SHP77 treated with DMSO at 0.1 percent for 48 hours (cell line): Measurements from ENCODE around the gene BRAT1.

Experiments
- DNase-seq: peaks from one replicate; lab custom pipeline; 2025; lab: John Stamatoyannopoulos, UW

BRAT1 gene

GRCh38 chr7:2559283-2559950 is 4.1 kb upstream of the BRAT1 start:
- DNase-seq: no peak

- DNase-seq: peak; percentile 90
Observed at GRCh38 chr7:2558629-2559282, 3.4 kb upstream of the BRAT1 start, which contains the start of gene IQCE. Gene IQCE, plus strand, starts transcription at chr7:2558979. Its CDS starts 203 bp downstream, at chr7:2559182.

DNA sequence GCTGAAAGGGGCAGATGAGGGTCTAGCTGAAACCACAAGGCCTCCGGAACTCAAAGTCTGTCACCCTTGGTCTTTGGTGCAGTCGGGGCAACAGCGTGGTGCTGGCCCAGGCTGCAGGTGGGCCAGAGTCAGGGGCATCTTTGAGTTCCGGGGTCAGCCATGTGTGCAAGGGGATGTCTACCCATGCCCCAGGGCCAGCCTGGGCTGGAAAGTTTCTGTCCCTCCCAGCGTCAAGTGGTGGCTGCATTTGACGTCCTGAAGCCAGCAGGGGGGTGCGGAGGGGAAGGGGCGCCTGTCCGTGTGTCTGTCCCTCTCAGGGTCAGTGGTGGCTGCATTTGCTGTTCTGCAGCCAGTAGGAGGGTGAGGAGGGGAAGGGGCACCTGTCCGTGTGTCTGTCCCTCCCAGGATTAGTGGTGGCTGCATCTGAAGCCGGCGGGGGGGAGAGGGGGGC is 638 bp downstream of the BRAT1 start:
- no peak for DNase-seq

DNA sequence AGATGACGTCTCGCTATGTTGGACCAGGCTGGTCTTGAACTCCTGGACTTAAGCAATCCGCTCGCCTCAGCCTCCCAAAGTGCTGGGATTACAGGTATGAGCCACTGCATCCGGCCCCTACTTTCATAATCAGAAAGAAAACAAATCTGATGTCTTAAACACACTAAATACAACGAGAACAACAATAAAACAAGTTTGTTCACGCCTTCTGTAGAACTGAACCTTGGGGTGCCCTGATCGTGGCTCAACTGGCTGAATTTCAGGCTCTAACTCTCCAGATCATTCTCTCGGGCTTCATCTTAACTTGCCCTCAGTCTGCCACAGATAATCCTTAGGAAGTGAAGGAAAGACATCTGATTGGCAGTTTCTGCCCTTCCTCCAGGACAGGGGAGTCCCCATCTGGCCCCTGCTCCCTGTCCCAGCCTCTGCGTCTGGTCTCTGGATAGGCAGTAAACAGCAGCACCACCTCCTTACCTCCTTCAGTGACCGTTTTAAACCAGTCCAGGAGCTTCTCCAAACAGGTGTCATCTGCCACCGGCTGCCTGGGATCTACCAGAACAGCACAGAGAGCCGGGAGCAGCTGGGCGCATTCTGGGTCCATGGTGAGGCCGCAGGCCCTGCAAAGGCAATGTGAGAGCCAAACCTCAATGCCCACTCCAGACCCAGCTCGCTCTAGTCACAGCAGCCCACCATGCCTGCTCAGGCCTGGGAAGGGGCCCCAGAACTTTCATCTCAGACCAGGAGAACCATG is 1.3 kb downstream of the BRAT1 start:
- DNase-seq: peak; percentile 40

DNA sequence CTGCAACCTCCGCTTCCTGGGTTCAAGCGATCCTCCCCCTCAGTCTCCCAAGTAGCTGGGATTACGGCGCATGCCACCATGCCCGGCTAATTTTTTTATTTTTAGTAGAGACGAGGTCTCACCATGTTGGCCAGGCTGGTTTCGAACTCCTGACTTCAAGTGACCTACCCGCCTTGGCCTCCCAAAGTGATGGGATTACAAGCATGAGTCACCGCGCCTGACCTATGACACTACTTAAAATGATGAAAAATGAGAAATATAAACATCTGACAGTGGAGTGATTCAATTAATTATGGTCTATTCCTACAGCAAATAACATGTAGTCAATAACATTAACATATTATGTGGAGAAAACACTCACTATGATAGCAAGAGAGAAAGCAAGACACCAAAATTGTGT is 2.2 kb downstream of the BRAT1 start:
- DNase-seq: no peak

DNA sequence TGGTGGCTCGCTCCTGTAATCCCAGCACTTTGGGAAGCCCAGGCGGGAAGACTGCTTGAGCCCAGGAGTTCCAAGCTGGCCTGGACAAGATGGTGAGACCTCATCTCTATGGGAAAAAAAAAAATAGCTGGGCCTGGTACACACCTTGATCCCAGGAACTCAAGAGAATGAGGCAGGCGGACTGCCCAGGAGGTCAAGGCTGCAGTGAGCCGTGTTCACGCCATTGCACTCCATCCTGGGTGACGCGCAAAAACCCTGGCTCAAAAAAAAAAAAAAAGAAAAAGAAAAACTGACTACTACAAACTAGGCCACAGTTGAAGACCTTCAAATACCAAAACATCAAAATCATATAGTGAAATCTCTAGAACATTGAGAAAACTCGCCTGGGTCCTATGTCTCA is 3.9 kb downstream of the BRAT1 start:
- no peak for DNase-seq

DNA sequence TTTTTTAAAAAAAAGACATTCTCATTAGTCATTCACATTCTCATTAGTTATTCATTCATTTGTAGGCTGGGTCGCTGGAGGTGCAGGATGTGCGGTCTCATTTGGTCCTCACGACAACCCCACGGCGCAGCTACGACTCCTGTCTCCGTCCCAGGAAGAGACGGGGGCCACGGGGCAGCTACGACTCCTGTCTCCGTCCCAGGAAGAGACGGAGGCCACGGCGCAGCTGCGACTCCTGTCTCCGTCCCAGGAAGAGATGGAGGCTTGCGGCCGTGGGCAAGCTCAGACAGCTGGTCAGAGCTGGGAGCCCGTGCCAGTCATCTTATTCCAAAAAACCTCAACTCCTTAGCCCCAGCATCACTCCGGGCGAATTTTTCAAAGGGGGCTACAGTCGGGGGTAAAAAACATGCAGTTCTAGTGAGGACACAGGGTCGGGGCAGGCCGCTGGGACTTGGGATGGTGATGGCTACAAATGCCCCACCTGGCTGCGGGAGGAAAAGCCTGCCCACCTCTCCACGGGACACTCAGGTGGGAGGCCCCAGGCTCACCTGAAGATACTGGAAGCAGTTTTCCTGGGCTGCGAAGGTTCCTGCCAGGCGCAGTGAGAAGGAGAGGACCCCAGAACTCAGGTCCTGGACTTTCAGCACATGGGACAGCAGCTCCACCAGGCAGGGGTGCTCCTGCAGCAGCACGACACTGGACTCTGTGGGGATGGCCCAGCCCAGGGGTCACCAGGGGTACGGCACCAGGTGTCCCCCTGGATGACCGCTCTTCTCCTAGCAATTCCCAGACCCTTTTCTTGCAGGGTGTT is 8.3 kb downstream of the BRAT1 start:
- DNase-seq: no peak

DNA sequence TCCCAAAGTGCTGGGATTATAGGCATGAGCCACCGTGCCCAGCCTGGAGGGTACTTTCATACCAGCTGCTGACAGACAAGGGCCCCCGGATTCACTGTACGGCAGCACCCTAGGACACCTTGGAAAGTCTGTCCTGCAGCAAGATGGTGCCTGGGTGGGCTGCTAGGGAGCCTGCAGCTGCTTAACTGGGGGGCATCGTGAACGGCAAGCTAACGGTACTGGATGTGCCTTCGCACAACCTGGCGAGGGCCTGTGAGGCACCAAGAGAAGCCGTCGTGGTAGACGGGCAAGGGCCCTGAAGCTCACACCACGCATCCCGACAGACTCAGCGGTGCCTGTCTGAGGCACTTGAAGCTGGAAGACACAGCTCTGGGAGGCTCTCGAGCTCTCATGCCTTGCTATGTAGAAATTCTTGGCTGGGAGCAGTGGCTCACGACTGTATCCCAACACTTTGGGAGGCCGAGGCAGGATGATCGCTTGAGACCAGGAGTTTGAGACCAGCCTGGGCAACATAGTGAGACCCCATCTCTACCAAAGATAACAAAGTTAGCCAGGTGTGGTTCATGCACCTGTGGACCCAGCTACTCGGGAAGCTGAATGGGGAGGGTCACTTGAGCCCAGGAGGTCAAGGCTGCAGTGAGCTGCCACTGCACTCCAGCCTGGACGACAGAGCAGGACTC is 9.4 kb downstream of the BRAT1 start:
- no peak for DNase-seq

DNA sequence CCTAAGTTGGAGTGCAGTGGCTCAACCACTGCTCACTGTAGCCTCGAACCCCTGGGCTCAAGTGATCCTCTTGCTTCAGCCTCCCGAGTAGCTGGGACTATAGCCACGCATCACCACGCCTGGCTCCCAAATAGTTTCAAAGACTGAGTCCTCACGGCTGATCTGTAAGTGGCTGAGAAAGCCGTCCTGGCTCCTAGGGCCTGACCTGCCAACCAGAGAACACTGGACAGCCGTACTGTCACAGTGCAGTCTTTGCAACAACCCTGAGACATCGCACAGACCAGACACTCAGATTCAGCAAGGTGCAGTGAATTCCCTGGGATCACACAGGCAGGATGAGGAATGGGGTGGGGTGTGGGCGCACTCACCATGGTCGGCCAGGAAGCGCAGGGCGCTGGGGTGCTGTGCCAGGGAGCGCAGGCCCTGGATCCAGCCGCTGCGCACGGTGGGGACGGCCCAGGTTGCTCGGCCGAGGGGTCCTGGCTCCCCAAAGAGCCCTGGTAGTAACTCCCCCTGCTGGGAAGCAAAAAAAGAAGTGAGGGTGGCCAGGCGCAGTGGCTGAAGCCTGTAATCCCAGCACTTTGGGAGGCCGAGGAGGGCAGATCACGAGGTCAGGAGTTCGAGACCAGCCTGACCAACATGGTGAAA is 10.7 kb downstream of the BRAT1 start:
- DNase-seq: no peak

DNA sequence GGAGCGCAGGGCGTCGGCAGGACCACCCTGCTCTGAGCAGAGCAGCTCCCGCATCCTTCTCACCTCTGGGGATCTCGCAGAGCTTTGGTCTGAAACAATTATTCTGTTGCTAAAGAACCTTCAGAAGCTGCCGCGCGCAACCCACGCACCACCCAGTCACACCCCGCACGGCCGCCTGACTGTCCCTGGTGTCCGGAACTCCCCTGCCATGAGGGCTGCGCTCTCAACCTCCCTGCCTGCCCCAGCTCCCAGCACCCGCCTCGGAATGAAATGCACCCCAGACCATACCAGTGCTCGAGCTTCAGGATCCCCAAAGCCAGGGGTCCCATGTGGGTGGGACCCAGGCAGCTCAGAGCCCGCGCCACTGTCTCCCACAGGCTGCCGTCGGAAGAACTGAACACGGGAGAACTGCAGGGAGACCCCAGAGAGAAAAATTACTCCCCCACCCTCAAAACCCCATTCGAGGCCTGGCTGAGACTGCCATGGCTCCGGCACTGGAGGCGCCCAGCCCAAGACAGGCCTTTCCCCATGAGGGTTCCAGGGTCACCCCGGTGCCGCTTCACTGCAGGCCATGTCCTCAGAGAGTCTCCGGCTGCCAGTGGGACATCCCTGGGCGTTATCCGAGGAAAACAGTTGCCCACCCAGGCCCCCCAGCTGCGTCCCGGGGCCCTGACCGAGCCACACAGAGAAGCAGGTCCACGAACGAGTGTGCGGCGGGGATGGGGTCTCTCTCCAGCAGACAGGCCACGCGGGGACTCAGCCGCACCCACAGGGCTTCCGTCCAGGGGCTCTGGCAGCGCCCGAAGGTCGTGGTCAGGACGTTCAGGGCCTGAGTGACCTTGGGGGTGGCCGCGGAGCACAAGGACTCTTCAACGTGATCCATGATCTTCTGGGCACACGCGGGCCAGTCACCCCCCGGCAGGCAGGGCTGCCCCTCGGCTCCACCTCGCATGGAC is 12.1 kb downstream of the BRAT1 start:
- no peak for DNase-seq

- DNase-seq: no peak
Observed at GRCh38 chr7:2542011-2542915, 13.1 kb downstream of the BRAT1 start.

GRCh38 chr7:2541291-2542010 is 13.9 kb downstream of the BRAT1 start:
- no peak for DNase-seq

- no peak for DNase-seq
Observed at GRCh38 chr7:2540641-2541051, 14.7 kb downstream of the BRAT1 start.

- DNase-seq: no peak
Observed at GRCh38 chr7:2540133-2540532, 15.2 kb downstream of the BRAT1 start.

DNA sequence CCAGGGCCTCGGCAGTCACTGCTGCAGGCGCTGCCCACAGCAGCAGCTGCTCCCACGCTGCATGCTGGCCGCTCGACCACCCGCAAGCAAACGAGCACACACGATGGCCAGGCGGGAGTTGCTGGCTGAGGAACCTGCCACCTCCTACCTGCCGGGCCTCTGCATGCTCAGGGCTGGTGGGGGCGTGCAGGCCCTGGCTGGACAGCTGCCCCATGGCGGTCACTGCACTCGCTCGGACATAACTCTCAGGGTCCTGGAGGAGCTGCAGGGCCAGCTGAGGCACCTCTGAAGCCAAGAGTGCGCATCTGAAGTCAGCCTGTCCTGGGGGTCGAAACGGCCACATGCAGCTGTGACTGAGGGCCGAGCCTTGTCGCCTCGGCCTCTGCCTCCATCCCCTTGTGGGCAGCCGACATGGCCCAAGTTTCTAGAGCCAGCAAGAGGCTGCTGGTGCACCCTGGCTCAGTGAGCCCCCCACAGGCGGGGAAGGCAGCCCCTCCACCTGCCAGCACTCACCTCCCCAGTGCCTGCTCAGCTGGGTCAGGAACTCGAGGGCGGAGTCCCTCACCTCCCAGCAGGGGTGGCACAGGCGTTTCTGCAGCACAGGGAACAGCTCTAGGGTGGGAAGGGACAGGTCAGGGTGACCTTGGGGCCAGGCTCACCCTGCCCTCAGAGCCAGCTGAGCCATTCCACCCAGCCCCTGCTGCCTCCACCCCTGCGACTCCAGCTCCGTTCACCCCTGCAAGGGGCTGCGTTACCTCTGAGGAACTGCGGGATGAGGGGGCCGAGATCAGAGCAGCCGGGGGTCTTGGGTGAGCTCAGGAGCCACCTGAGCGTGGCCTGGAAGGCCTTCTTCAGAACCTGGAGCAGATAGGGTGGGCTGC is 16.1 kb downstream of the BRAT1 start:
- DNase-seq: no peak

GRCh38 chr7:2537981-2538851 is 17.1 kb downstream of the BRAT1 start:
- no peak for DNase-seq
